Fibroblast of pulmonary artery (primary cell): Measurements from ENCODE around the gene DENND1B.

ENCODE experiments used
- DNase-seq: peaks from one replicate; pipeline ENCODE4 v3.0.0-alpha.2; 2010; ENCODE audit warnings: low read depth
- H3K4me3 ChIP-seq: replicated peaks from 2 replicates; pipeline ENCODE4 v1.5.1; 2011; ENCODE audit warnings: low read depth, mild to moderate bottlenecking, control low read depth, low read length, moderate library complexity
- TF ChIP-seq, protein P1 (sequence below): IDR thresholded peaks from 2 replicates; pipeline ENCODE4 v1.5.1; 2011; ENCODE audit warnings: mild to moderate bottlenecking, control low read depth, low read length, inconsistent platforms; ENCODE audit errors: missing control alignments

The DENND1B gene

DNA sequence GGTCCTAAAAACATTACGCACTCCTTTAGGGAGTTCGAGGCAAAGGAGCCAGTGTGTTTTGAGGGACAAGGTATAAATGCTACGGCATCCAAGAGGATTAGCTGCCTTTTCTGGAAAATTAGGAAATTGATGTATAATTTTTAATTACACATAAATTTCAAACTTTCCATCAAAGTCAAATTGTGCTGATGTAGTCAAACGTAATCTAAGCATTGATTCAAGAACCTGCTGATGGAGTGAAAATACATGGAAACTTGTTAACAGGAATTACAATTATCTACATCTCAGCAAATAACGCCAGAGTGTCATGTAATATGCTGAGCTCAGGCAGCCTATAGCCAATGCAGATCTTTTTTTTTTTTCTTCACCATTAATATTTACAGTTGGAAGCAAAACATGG lies 312.7 kb downstream of the DENND1B start:
- TF ChIP-seq, protein P1, sequence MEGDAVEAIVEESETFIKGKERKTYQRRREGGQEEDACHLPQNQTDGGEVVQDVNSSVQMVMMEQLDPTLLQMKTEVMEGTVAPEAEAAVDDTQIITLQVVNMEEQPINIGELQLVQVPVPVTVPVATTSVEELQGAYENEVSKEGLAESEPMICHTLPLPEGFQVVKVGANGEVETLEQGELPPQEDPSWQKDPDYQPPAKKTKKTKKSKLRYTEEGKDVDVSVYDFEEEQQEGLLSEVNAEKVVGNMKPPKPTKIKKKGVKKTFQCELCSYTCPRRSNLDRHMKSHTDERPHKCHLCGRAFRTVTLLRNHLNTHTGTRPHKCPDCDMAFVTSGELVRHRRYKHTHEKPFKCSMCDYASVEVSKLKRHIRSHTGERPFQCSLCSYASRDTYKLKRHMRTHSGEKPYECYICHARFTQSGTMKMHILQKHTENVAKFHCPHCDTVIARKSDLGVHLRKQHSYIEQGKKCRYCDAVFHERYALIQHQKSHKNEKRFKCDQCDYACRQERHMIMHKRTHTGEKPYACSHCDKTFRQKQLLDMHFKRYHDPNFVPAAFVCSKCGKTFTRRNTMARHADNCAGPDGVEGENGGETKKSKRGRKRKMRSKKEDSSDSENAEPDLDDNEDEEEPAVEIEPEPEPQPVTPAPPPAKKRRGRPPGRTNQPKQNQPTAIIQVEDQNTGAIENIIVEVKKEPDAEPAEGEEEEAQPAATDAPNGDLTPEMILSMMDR: no peak
- no peak for DNase-seq
- no peak overlapping the region for H3K4me3 ChIP-seq
